Nephron (organoid): ENCODE measurements around the gene ATP9A.

ENCODE experiments used
- H3K27ac Mint-ChIP-seq, 3 experiments: 2 replicates each; pipeline ENCODE4 v1.8.0; 2020; ENCODE audit warnings: mixed read lengths in 3 of 3, mild to moderate bottlenecking in 2 of 3, moderate library complexity in 1 of 3
- H3K27me3 Mint-ChIP-seq: 2 replicates; pipeline ENCODE4 v1.8.0; 2021; ENCODE audit warnings: low read depth, mild to moderate bottlenecking, moderate library complexity, mixed read lengths
- H3K36me3 Mint-ChIP-seq: 2 replicates; pipeline ENCODE4 v1.8.0; 2020; ENCODE audit warnings: low read depth, mixed read lengths
- H3K4me1 Mint-ChIP-seq: 2 replicates; pipeline ENCODE4 v1.8.0; 2020; ENCODE audit warnings: mixed read lengths
- H3K4me3 Mint-ChIP-seq, 3 experiments: 2 replicates each; pipeline ENCODE4 v1.8.0; 2020; ENCODE audit warnings: mild to moderate bottlenecking in 3 of 3, mixed read lengths in 3 of 3, moderate library complexity in 2 of 3
- H3K9me3 Mint-ChIP-seq: 2 replicates; pipeline ENCODE4 v1.8.0; 2020; ENCODE audit warnings: mixed read lengths
- TF ChIP-seq, protein P1 (sequence below), 3 experiments: fragments of 200-600 bp; sonication (generic); IDR thresholded peaks; one replicate each; pipeline ENCODE4 v1.5.0; 2021; ENCODE audit warnings: antibody characterized with exemption in 3 of 3; ENCODE audit not compliant: unreplicated experiment in 3 of 3

Gene ATP9A

DNA sequence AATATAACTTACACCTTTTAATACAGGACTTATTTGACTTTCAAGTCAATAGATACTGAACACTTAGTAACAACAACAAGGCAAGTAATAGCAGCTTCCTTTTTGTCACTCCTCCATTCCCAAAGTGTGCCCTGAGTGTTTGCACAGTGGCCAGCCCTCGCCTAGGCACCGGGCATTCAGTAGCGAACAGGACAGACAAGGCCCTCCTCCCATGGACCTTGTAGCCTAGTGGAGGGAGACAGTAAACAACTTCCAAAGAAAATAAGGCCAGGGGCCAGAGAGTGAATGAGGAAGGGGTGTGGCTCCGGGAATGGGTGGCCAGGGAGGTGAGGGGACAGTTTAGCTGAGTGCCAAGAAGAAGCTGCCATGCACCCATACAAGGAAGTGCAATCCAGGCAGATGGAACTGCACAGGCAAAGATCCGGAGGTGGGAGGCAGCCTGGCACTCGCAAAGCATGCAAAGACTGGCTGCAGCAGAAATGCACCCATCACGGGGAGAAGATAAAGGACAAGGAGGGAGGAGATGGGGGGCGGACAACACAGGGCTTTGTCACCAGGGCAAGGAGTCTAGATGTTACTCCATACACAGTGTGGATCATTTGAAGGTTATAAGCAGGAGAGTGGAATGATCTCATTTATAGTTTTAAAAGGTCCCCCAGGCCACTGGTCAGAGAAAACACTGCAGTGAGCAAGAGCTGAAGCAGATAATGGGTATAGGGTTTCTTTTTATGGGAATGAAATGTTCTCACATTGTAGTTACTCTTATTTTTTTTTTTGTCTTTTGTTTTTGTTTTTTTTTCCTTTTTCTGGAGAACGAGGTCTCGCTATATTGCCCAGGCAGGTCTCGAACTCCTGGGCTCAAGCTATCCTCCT lies 32.2 kb downstream of the ATP9A start:
- H3K27ac Mint-ChIP-seq: no peak overlapping the region
- no peaks in the 10 kb centered on the region for H3K9me3 Mint-ChIP-seq
- TF ChIP-seq, protein P1, sequence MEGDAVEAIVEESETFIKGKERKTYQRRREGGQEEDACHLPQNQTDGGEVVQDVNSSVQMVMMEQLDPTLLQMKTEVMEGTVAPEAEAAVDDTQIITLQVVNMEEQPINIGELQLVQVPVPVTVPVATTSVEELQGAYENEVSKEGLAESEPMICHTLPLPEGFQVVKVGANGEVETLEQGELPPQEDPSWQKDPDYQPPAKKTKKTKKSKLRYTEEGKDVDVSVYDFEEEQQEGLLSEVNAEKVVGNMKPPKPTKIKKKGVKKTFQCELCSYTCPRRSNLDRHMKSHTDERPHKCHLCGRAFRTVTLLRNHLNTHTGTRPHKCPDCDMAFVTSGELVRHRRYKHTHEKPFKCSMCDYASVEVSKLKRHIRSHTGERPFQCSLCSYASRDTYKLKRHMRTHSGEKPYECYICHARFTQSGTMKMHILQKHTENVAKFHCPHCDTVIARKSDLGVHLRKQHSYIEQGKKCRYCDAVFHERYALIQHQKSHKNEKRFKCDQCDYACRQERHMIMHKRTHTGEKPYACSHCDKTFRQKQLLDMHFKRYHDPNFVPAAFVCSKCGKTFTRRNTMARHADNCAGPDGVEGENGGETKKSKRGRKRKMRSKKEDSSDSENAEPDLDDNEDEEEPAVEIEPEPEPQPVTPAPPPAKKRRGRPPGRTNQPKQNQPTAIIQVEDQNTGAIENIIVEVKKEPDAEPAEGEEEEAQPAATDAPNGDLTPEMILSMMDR (IDR thresholded peaks at IDR 0.05; ENCODE audit: unreplicated experiment in 3 of 3): no peak
- H3K27me3 Mint-ChIP-seq: no peaks in the 10 kb centered on the region
- peaks cover 42% of the 10 kb centered on the region for H3K4me1 Mint-ChIP-seq
- no peak overlapping the region for H3K4me3 Mint-ChIP-seq
- no peaks in the 10 kb centered on the region for H3K36me3 Mint-ChIP-seq

DNA sequence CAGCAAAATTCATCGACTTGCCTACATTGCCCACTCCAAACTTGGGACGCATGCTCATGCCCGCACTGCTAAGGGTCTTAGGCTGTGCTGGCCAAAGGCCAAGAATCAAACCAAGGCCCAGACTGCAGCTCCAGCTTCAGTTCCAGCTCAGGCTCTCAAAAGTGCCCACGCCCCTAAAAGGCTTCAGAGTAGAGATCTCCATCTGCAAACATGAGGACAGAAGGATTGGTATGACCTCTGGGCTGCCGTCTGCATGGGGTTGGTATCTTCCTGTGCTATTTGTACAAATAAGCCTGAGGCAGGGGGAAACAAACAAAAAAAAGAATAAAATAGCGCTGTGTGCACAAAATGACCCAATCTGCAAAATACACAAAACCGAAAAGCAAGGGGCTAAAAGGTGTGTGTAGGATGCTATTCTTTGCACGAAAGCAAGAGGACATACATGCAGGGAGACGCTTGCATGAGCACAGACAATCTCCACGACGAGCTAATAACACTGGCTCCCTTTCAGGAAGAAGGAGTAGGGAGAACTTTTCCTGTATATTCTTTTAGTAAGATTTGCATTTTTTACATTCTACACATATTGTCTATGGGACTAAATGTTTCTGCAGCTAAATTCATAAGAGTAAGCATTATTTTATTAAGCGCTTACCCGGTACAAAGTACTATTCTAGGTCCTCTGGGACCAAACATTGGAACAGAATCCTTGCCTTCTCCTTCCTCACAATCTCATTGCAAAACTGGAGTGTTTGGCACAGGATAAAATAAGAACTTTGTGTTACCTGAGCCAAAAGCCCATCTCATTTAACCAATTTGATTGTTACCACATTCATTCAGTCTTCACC lies 33.1 kb downstream of the ATP9A start:
- Mint-ChIP-seq H3K4me3 (no peak overlapping the region), H3K27ac (no peak overlapping the region), H3K27me3 (no peaks in the 10 kb centered on the region), H3K9me3 (no peaks in the 10 kb centered on the region), H3K36me3 (no peaks in the 10 kb centered on the region), H3K4me1 (peaks cover 42% of the 10 kb centered on the region)
- TF ChIP-seq, protein P1 (IDR thresholded peaks at IDR 0.05; ENCODE audit: unreplicated experiment in 3 of 3): no peak

- H3K36me3 Mint-ChIP-seq: no peaks in the 10 kb centered on the region
- no peaks in the 10 kb centered on the region for H3K9me3 Mint-ChIP-seq
- H3K4me3 Mint-ChIP-seq: no peak overlapping the region
- peaks cover 47% of the 10 kb centered on the region for H3K4me1 Mint-ChIP-seq
- H3K27ac Mint-ChIP-seq: peak overlapping the region in 1 of 3 experiments; percentile 83
- no peaks in the 10 kb centered on the region for H3K27me3 Mint-ChIP-seq
- TF ChIP-seq, protein P1 (IDR thresholded peaks at IDR 0.05; ENCODE audit: unreplicated experiment in 3 of 3): no peak
Observed at GRCh38 chr20:51733070-51733469, 35.1 kb downstream of the ATP9A start.

GRCh38 chr20:51732096-51732791 lies 35.9 kb downstream of the ATP9A start:
- Mint-ChIP-seq H3K27ac (peak overlapping the region; percentile 76 to 97 (median 83)), H3K4me3 (peak overlapping the region in 2 of 3 experiments; percentile 61 to 78), H3K4me1 (peaks cover 47% of the 10 kb centered on the region), H3K9me3 (no peaks in the 10 kb centered on the region), H3K27me3 (no peaks in the 10 kb centered on the region), H3K36me3 (no peaks in the 10 kb centered on the region)
- TF ChIP-seq, protein P1 (IDR thresholded peaks at IDR 0.05; ENCODE audit: unreplicated experiment in 3 of 3): no peak

DNA sequence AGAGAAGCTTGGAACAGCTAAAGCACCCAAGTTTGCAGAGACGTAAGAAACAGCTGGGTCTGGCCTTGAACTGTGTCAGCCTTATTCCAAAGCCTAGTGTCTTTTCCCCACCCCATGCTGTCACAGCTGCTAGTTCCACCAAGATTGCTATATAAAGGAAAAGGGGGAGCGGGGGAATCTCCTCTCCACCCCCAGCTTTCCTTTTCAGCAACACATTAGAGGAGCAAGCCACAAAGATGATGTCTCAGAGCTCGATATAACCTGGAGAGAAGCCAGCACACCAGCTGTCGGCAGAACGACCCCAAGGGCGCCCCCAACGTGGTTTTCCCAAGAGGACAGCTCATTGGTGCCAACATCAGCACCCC lies 36.5 kb downstream of the ATP9A start:
- TF ChIP-seq, protein P1 (IDR thresholded peaks at IDR 0.05; ENCODE audit: unreplicated experiment in 3 of 3): no peak
- Mint-ChIP-seq H3K27ac (peak overlapping the region; percentile 76 to 97 (median 83)), H3K27me3 (no peaks in the 10 kb centered on the region), H3K36me3 (no peaks in the 10 kb centered on the region), H3K4me1 (peaks cover 46% of the 10 kb centered on the region), H3K9me3 (no peaks in the 10 kb centered on the region), H3K4me3 (peak overlapping the region in 2 of 3 experiments; percentile 57 to 68)
